ENCODE measurements around the gene EXOC6B.

Gene EXOC6B

GRCh38 chr2:72127401-72128058 lies 698.3 kb downstream of the EXOC6B start:
- Histone ChIP-seq H3K36me3 (ENCODE audit: control insufficient read depth in 2 of 2, insufficient read depth in 1 of 2, low read length in 2 of 2) (peaks cover 0 to 9% of the 10 kb centered on the region in 2 experiments; a peak in 1 of 3 replicates), H3K4me1 (ENCODE audit: control insufficient read depth, insufficient read depth, low read length) (no peaks in the 10 kb centered on the region), H3K27ac (ENCODE audit: extremely low read depth, low read depth, low read length) (no peak overlapping the region), H3K4me3 (ENCODE audit: low read depth, low read length) (no peak overlapping the region), H3K9me3 (ENCODE audit: control insufficient read depth, insufficient read depth, low read depth, low read length) (no peaks in the 10 kb centered on the region; the same call in 1 of the 2 replicates)
- TF ChIP-seq ZNF175 (tag by site-specific recombination; IDR thresholded peaks at IDR 0.05) (no peak), ZNF596 (tag by site-specific recombination; IDR thresholded peaks at IDR 0.05) (no peak), ZSCAN16 (tag by site-specific recombination; IDR thresholded peaks at IDR 0.05) (no peak), ZNF280C (tag by site-specific recombination; IDR thresholded peaks at IDR 0.05) (no peak), HOXD13 (CRISPR knock-in tag; IDR thresholded peaks at IDR 0.05; ENCODE audit: borderline replicate concordance) (no peak), ZNF449 (tag by site-specific recombination; IDR thresholded peaks at IDR 0.05) (no peak), AEBP2 (tag by site-specific recombination; IDR thresholded peaks at IDR 0.05; ENCODE audit: borderline replicate concordance) (no peak), ZBTB44 (tag by site-specific recombination; IDR thresholded peaks at IDR 0.05) (no peak), ZNF223 (tag by site-specific recombination; IDR thresholded peaks at IDR 0.05) (no peak), BCL6B (tag by site-specific recombination; IDR thresholded peaks at IDR 0.05) (no peak), ZNF843 (tag by site-specific recombination; IDR thresholded peaks at IDR 0.05) (no peak), ZNF518A (tag by site-specific recombination; conservative IDR thresholded peaks at IDR 0.05; ENCODE audit: low read depth) (no peak)
- POLR2A ChIA-PET, result no interaction called here
- CTCF ChIA-PET, result interaction anchor here (1.9 kb wide), 1 partner anchor 12 kb away, joined by 8 read pairs; no protein-coding TSS in a partner anchor
